Limb (tissue), 2 donors: ENCODE results near the gene MMP21.

Experiments
- DNase-seq, 2 donors: peaks; one replicate each; pipeline ENCODE4 v3.0.0-alpha.2; 2016; ENCODE audit errors: extremely low spot score in 2 of 2

The MMP21 gene

GRCh38 chr10:125775491-125776106 lies at the start of gene MMP21:
MMP21 (minus strand) TSS chr10:125775821; CDS start chr10:125775821, 0 bp downstream.
- DNase-seq = no peak

- DNase-seq = no peak
Measured at GRCh38 chr10:125824736-125825135, 49.1 kb upstream of the MMP21 start.

- peak in 1 of 2 donors; percentile 41 for DNase-seq
Measured at GRCh38 chr10:125823663-125824251, 48.1 kb upstream of the MMP21 start.

GRCh38 chr10:125822878-125823662 lies 47.4 kb upstream of the MMP21 start, which contains the start of the genes BCCIP and UROS:
BCCIP (plus strand) TSS chr10:125823546; CDS start chr10:125823558, 12 bp downstream.
UROS (minus strand) TSS chr10:125823258; CDS start chr10:125816499, 6,759 bp downstream.
- peak; percentile 92 to 95 for DNase-seq

- no peak for DNase-seq
Measured at GRCh38 chr10:125820701-125821100, 45.1 kb upstream of the MMP21 start.

GRCh38 chr10:125817337-125817946 lies 41.8 kb upstream of the MMP21 start:
- no peak for DNase-seq

GRCh38 chr10:125816548-125816947 lies 40.9 kb upstream of the MMP21 start:
- DNase-seq = no peak

- no peak for DNase-seq
Measured at GRCh38 chr10:125815764-125816163, 40.1 kb upstream of the MMP21 start.

- DNase-seq = no peak
Measured at GRCh38 chr10:125812128-125812750, 36.6 kb upstream of the MMP21 start.

- DNase-seq = no peak
Measured at GRCh38 chr10:125811251-125811650, 35.6 kb upstream of the MMP21 start.

- DNase-seq = no peak
Measured at GRCh38 chr10:125808047-125808446, 32.4 kb upstream of the MMP21 start.

GRCh38 chr10:125802739-125803138 lies 27.1 kb upstream of the MMP21 start:
- DNase-seq = no peak

GRCh38 chr10:125802131-125802530 lies 26.5 kb upstream of the MMP21 start:
- DNase-seq = no peak

GRCh38 chr10:125801574-125801973 lies 26.0 kb upstream of the MMP21 start:
- no peak for DNase-seq

GRCh38 chr10:125799451-125800182 lies 24.0 kb upstream of the MMP21 start:
- DNase-seq = no peak

GRCh38 chr10:125797994-125798662 lies 22.5 kb upstream of the MMP21 start:
- no peak for DNase-seq

GRCh38 chr10:125797424-125797823 lies 21.8 kb upstream of the MMP21 start:
- no peak for DNase-seq

- no peak for DNase-seq
Measured at GRCh38 chr10:125795637-125796190, 20.1 kb upstream of the MMP21 start.

- DNase-seq = no peak
Measured at GRCh38 chr10:125795128-125795527, 19.5 kb upstream of the MMP21 start.
